K562 treated with DMSO at 1 percent for 4 hours (cell line): Measurements from ENCODE around the gene NUP214. TPM values are rescaled to one million over a fixed set of nuclear protein-coding genes. Genes with fewer than 3 reads are reported as not detected.

Experiments
- total RNA-seq: library from RNA; unstranded; fragments of 300-600 nt; gene quantifications from 2 replicates; pipeline ENCODE4 v1.2.3, GENCODE V29; 2022; ENCODE audit not compliant: insufficient read depth

Gene NUP214
- total RNA-seq = 134 and 145 TPM in 2 replicates

DNA sequence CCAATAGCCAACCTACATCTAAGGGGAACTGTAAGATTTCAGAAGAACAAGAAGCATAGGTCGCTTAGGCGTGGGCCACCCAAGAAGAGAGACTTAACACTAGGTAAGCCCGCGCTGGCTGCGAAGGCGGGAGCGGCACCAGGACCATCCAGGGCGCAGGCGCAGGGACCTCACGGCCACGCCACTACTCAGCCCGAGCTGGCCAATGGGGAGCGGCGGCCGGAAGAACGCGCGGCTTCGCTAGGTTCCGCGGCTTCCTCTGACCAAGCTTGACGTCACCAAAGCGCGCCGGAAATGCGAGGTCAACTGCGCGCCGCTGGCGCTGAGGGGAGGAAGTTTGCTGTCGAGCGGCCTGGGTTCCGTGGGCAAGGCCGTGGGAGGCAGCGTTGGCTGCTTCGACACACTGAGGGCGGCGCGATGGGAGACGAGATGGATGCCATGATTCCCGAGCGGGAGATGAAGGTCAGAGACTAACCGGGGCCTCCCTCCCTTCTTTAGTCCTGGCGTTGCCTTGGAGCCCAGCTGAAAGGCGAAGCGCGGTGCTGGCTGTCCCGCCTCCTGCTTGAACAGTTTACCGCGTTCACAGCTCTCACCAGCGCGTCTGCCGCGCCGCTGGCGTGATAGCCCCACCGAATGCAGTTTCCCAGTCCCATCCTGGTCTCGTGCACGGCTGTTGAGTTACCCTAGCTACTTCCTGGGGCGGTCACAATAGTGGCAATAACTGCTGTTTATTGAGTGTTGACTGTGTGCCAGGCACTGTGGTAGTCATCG is at the start of gene NUP214:
Gene NUP214 (plus strand): TSS at position 299 of the 771 bp plus-strand sequence. CDS start 119 bp downstream, at position 418.

DNA sequence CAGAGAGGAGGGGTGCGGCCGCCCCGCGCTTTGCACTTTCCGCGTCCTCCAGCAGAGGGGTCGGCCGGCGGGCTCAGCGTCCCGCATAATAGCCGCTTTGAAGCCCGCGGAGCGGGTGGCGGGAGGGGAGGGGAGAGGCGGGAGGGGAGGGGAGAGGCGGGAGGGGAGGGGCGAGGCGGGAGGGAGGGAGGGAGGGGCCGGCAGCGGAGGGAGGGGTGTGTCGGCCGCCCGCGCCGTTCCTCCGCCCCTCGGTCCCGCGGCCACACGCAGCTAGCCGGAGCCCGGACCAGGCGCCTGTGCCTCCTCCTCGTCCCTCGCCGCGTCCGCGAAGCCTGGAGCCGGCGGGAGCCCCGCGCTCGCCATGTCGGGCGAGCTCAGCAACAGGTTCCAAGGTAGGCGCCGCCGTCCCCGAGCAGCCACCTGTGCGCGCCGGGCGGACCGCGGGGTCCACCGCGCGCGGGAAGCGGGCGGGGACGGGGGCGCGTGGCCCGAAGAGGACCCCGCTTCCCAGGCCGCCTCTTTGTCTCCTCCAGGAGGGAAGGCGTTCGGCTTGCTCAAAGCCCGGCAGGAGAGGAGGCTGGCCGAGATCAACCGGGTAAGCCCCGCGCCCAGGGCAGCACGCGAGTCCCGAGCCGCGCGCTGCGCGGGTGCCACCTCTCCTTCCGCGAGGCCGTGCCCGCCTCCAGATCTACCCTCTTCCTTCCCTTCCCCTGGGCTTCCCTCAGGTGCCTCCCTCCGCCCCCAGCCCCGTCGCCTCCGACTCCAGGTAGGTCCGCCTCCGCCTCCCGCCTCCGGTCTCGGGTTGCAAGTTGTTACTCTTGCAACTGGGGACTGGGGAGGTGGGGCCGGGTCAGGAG is 28.9 kb upstream of the NUP214 start, which contains the start of gene AIF1L:
Gene AIF1L (plus strand): TSS at position 263 of the 857 bp plus-strand sequence. CDS start 99 bp downstream, at position 362.

DNA sequence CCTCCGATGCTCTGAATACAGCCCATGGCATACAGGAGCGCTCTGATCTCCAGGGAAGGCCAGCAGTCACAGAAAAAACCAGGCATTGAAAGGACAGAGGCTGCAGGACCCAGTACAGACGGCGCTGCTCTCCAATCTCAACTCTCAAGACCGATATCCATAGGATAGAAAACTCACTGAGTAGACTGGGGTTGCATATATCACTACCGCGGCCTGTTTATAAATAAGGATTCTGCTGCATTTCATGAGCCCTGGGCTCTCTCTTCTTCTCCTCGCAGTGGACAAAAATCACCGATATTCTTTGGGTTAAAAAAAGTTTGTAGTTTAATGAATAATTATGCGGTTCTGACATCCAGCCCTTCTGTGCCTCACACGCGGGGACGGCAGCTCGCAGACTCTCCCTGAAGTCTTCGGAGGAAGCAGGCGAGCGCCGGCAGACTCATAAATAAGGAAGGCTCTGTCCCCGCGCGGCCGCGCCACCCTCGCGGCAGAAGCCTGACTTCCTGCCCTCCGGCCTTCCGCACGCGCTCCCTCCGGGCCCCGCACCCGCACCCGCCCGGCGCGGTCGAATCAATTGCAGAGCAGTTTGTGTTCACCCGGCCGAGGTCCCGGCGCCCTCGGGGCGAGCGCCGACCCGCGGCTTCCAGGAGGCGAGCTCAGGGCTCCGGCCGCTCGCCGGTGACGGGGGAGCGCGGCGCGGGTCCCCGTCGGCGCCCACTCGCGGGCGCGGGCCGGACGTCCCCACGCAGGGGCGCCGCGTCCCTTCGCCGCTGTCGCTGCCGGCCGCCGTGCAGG is 150.9 kb downstream of the NUP214 start, which contains the start of gene FAM78A:
Gene FAM78A (minus strand): TSS at position 417 of the 795 bp plus-strand sequence. CDS start 331 bp downstream, at position 86.

Other genes with a start within 250 kb of the NUP214 start
- gene QRFP, start 228.8 kb upstream of the NUP214 start, total RNA-seq = 1.1 and 3.6 TPM in 2 replicates
- gene FIBCD1, start 186.3 kb upstream of the NUP214 start, total RNA-seq = 0.24 TPM in 1 of 2 replicates, not detected in the other
- gene LAMC3, start 116.4 kb upstream of the NUP214 start, total RNA-seq = not detected in 2 replicates
- gene AIF1L, start 29.1 kb upstream of the NUP214 start, total RNA-seq = 0.63 and 0.70 TPM in 2 replicates
- gene FAM78A, start 150.9 kb downstream of the NUP214 start, total RNA-seq = 45.1 and 59.3 TPM in 2 replicates
- gene PLPP7, start 164.1 kb downstream of the NUP214 start, total RNA-seq = 1.8 and 2.6 TPM in 2 replicates